NCI-H2107 (cell line): Measurements from ENCODE around the gene C19orf53.
"Not testable (repeated sequence)": the region's sequence is repeated elsewhere in the genome, so short reads cannot be mapped to it uniquely, and the experiment has no call there.

ENCODE experiments used
- DNase-seq: peaks from one replicate; lab custom pipeline; 2025; lab: John Stamatoyannopoulos, UW

Gene C19orf53

DNA sequence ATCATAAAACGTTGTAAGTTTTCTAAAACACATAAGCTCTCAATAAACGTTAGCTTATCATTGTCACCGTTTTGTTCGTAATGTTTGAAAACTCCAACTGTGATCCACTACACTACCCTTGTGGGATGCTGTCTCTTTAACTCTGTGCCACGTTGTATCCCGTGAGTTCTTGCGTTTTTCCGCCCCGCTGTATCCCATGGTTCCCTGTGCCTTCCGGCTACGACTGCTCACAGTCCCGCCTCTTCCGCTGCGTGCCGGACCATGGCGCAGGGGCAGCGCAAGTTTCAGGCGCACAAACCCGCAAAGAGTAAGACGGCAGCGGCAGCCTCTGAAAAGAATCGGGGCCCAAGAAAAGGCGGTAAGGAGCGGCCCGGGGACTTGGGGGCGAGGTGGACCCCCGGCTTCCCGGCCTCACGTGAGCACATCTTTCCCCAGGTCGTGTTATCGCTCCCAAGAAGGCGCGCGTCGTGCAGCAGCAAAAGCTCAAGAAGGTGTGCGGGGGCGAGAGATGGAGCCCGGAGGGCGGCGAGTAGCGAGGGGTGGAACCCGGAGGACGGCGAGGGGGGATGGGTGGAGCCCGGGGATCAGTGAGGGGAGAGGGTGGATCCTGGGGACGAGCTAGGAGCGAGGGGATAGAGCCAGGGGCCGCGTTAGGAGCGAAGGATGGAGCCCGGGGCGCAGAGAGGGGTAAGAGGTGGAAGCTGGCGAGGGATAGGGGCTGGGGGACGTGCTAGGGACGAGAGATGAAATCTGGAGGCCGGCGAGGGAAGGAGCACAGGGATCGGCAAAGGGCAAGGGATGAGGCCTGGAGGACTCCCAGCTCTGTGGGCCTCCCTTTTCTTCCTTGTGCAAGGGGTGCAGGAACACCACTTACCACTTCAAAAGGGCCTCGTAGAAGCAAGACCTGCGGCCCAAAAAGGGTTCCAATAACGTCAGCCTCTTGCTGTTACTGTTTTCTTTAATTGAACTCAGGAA is at the start of gene C19orf53:
C19orf53 (plus strand) TSS at position 240 of the 975 bp plus-strand sequence; CDS start at position 262, 22 bp downstream.
- DNase-seq: peak; percentile 47

DNA sequence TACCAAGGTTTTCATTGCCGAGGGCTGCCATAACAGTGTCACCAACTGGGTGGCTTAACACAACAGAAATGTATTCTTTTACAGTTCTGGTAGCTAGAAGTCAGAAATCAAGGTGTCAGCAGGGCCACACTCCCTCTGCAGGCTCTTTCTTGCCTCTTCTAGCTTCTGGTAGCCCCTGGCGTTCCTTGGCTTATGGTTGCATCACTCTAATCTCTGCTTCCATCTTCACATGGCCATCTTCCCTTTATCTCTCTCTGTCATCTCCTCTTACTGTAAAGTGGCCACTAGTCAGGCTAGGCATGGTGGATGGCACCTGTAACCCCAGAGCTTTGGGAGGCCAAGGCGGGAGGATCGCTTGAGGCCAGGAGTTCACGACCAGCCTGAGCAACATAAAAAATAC is 47.9 kb upstream of the C19orf53 start:
- no peak for DNase-seq

- DNase-seq: no peak
These were observed 46.5 kb upstream of the C19orf53 start for GRCh38 chr19:13727798-13728197.

GRCh38 chr19:13729859-13730258 is 44.4 kb upstream of the C19orf53 start:
- no peak for DNase-seq

GRCh38 chr19:13731147-13731964 is 42.9 kb upstream of the C19orf53 start:
- peak; percentile 91 for DNase-seq

- no peak for DNase-seq
These were observed 41.9 kb upstream of the C19orf53 start for GRCh38 chr19:13732337-13732736.

DNA sequence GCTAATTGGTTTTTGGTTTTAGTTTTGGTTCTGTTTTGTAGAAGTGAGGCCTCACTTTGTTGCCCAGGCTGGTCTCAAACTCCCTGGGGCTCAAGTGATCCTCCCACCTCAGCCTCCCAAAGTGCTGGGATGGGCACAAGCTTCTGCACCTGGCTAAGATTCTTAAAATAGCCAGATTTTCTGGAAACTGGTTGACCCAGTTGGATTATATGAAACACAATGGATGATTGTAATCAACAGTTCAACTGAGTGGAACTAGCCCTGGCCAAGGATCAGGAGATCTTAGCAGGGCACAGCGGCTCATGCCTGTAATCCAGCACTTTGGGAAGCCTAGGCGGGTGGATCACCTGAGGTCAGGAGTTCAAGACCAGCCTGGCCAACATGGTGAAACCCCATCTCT is 39.5 kb upstream of the C19orf53 start:
- no peak for DNase-seq

DNA sequence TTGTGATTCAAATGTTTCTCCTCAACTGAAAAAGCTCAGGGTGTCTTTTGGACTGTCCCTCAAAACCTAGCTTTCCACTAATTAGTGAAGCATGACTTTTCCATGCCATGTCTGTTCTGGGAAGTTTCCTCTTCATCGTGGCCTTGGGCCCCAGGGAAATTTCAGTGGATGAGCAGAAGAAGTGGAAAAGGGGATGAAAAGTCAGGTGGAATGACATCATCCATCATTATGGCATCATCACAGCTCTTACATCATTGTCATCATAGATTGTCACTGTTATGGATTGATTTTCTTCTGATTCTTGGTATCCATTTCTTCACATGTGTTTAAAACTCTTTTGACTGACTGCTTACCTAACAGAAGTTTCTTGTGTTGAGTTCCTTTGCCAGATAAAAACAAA is 36.2 kb upstream of the C19orf53 start:
- no peak for DNase-seq

- no peak for DNase-seq
These were observed 32.4 kb upstream of the C19orf53 start for GRCh38 chr19:13741893-13742292.

DNA sequence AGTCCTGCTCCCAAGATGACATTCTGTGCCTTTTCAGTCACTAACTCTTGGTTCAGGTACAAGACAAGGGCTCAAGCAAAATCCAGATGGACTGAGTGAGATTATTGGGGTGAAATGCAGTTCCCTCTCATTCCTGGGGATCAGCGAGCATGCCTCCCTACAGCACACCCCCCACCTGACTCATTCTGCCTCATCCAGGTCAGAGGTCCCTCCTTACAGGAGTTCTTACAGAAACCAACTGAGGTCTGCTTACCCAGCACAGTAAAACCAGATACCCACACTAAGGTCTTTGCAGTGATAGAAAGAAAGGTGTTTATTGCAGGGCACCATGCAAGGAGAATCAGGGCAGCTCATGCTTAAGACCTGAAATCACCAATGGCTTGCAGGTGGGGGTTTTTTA is 31.5 kb upstream of the C19orf53 start:
- DNase-seq: no peak

DNA sequence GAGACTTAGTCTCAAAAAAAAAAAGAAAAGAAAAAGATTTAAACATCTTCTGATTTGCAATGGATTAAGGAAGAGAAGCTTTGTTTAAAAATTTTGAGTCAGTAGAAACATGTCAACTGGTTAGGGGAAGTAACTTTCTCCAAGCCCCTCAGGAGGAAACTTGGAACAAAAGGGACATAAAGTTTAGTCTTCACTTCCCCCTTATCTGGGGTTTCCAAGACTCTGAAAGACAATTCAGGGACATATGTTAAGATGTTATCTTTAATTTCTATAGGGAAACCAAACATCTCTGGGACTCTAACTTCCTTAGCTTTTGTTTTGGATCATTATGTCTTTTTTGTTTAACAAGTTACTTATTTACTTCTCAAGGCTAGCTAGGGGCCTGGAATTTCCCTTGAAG is 30.1 kb upstream of the C19orf53 start:
- DNase-seq: no peak

DNA sequence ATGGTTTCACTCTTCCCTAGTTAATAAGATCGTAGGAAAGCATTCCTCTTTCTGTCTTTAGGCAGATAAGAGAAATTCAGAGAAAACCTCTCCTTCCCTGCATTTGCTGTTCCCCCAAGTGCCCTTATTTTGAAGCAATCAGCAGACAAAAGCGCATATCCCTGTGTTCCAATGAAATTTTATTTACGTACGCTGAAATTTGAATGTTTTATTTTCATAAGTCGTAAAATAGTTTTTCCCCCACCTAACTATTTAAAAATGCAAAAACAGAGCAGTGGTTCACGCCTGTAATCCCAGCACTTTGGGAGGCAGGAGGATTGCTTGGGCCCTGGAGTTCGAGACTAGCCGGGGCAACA is 27.2 kb upstream of the C19orf53 start:
- DNase-seq: no peak

DNA sequence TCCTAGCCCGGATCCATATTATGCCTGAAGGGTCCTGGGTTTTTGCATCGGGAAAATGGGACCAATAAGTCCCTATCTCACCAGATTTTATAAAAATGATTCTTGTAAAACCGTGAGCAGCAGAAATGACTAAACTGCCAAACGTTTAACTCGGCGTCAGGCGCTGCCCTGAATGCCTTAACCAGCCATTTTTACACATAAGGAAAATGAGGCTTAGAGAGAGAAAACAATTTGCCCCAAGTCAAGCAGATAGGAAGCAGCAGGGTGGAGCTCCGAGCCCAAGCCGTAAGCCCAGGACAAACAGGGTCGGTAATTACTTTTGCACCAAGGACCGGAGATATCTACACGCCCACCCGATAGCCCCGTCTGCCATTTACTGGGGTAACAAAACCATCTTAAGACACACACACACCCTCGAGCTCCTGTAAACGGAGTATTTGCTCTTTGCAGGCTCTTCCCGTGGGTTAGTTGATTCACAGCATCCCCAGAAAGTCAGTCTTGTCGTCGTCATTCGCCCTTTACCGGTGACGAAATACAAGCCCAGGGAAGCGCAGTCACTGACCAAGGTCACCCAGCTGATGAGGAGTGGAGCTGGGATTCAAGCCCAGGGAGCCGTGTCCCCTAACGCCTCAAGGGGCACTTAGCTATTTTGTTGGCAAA is 26.0 kb upstream of the C19orf53 start:
- no peak for DNase-seq

DNA sequence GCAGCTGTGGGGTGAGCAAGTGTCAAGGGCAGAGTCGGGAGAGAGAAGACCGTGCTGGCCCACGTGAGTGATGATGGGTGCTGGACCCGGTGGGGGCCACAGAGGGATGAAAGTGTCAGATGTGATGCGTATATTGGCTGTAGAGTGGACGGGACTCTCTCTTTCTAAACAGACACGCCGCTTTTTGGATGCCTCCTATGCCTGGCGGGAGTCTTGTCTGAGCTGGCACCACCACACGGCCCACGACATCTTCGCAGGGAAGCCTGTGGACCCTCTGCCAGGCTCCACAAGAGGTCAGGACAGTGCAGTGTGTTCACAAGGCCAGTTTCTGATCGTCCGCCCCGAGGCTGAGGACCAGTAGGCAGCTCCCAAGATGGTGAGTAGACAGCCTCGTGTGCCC is 22.8 kb upstream of the C19orf53 start:
- DNase-seq: no peak

GRCh38 chr19:13753622-13754021 is 20.6 kb upstream of the C19orf53 start:
- DNase-seq: not testable (repeated sequence)

- no peak for DNase-seq
These were observed 18.0 kb upstream of the C19orf53 start for GRCh38 chr19:13756210-13756609.

GRCh38 chr19:13757805-13758772 is 16.2 kb upstream of the C19orf53 start:
- DNase-seq: no peak

DNA sequence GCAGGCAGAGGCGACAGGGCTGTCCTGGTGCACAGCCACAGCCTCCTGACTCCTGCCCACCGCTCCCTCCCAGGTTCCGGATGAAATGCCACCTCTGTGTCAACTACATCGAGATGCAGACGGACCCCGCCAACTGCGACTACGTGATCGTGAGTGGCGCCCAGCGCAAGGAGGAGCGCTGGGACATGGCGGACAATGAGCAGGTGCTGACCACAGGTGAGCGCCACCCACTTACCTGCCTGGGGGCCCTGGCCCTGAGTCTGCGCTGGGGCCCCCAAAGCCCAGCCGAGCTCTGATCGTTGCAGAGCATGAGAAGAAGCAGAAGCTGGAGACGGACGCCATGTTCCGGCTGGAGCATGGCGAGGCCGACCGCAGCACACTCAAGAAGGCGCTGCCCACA is 15.5 kb upstream of the C19orf53 start:
- DNase-seq: no peak

DNA sequence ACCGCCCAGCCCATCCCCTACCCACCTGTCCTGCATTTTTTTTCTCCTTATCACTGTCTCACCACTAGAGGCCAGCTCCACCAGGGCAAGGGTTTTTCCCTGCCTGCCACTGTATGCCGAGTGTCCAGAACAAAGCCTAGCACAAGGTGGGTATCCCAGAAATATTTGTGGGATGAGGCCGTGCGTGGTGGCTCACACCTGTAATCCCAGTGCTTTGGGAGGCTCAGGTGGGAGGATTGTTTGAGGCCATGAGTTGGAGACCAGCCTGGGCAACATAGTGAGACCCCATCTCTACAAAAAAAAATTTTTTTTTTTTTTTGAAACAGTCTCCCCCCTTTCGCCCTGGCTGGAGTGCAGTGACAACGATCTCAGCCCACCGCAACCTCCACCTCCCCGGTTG is 12.8 kb upstream of the C19orf53 start:
- no peak for DNase-seq

DNA sequence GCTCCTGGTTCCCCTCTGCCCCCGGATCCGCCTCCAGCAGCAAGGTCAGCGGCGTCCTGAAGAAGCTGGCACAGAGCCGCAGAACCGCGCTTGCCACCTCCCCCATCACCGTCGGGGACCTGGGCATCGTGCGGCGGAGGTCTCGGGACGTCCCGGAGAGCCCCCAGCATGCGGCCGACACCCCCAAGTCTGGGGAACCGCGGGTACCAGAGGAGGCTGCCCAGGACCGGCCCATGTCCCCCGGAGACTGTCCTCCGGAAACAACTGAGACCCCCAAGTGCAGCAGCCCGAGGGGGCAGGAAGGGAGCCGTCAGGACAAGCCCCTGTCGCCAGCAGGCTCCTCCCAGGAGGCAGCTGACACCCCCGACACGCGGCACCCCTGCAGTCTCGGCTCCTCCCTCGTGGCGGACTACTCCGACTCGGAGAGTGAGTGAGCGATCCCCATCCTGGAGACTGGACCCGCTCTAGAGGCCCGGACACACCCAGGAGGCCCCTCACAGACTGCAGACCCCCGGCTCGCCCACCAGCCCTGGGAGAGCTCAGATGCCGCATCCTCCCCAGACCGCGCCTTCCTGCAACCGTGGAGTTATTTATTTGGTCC is 11.5 kb upstream of the C19orf53 start:
- no peak for DNase-seq

- no peak for DNase-seq
These were observed 11.0 kb upstream of the C19orf53 start for GRCh38 chr19:13763265-13763664.
